Measurements from ENCODE around the gene RRAD. TPM values are rescaled to one million over a fixed set of nuclear protein-coding genes. Genes with fewer than 3 reads are reported as not detected.

The RRAD gene
- total and polyA plus RNA-seq, 4 donors, result 0.14 to 0.61 (median 0.54) TPM

DNA sequence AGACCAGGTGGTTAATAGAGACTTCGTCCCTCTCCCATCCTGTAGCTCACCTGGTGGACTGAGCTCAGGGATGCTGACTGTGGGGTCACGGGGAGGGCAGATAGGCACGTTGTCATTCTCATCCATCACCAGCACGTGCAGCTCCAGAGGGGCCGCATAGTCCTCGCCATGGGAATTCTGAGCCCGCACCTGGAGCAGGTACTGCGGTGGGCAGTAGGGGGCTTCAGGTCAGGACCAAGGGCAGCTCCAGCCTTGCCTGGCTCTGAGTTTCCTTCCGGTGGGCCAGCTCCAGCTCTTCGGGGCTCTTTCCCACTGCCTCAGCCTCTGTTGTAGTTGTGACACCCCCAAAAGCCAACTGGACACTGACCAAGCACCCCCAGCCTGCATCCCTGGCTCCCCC is 12.3 kb downstream of the RRAD start (continued):
- TF ChIP-seq, protein P1, sequence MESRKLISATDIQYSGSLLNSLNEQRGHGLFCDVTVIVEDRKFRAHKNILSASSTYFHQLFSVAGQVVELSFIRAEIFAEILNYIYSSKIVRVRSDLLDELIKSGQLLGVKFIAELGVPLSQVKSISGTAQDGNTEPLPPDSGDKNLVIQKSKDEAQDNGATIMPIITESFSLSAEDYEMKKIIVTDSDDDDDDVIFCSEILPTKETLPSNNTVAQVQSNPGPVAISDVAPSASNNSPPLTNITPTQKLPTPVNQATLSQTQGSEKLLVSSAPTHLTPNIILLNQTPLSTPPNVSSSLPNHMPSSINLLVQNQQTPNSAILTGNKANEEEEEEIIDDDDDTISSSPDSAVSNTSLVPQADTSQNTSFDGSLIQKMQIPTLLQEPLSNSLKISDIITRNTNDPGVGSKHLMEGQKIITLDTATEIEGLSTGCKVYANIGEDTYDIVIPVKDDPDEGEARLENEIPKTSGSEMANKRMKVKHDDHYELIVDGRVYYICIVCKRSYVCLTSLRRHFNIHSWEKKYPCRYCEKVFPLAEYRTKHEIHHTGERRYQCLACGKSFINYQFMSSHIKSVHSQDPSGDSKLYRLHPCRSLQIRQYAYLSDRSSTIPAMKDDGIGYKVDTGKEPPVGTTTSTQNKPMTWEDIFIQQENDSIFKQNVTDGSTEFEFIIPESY (IDR thresholded peaks at IDR 0.05), result no peak
- TF ChIP-seq HNF4A (conservative IDR thresholded peaks at IDR 0.05), result no peak
- TF ChIP-seq EGR1 (IDR thresholded peaks at IDR 0.05; ENCODE audit: low read depth in 2 of 2), result no peak

DNA sequence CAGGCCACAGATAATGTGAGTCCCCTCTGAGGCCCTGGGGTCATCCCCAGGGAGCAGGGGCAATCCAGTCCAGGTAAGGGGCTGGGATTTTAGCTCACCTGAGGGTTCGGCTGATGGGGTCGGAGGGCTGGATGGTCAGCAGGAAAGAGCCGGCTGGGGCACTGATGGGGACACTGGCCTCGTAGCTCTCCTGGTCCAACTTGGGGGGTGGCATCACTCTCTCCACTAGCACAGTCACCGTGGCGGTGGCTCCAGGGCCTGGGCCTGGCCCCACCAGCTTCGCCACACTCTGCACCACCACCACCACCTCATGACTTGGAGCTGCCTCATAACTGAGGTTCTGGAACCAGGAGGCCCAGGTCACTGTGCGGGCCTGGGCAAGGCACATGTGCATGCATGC is 13.5 kb downstream of the RRAD start:
- TF ChIP-seq, protein P2, sequence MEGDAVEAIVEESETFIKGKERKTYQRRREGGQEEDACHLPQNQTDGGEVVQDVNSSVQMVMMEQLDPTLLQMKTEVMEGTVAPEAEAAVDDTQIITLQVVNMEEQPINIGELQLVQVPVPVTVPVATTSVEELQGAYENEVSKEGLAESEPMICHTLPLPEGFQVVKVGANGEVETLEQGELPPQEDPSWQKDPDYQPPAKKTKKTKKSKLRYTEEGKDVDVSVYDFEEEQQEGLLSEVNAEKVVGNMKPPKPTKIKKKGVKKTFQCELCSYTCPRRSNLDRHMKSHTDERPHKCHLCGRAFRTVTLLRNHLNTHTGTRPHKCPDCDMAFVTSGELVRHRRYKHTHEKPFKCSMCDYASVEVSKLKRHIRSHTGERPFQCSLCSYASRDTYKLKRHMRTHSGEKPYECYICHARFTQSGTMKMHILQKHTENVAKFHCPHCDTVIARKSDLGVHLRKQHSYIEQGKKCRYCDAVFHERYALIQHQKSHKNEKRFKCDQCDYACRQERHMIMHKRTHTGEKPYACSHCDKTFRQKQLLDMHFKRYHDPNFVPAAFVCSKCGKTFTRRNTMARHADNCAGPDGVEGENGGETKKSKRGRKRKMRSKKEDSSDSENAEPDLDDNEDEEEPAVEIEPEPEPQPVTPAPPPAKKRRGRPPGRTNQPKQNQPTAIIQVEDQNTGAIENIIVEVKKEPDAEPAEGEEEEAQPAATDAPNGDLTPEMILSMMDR (IDR thresholded peaks at IDR 0.05; ENCODE audit: low read depth, low read length, missing input control), result no peak
- TF ChIP-seq HNF4A (conservative IDR thresholded peaks at IDR 0.05) (no peak), GABPA (IDR thresholded peaks at IDR 0.05 in 1 of 2, conservative IDR thresholded peaks at IDR 0.05 in 1 of 2) (no peak), NR2F2 (IDR thresholded peaks at IDR 0.05) (no peak), RXRA (IDR thresholded peaks at IDR 0.05) (no peak), FOXA1 (IDR thresholded peaks at IDR 0.05) (no peak), RAD21 (IDR thresholded peaks at IDR 0.05) (no peak), SP1 (IDR thresholded peaks at IDR 0.05) (no peak), FOXA2 (IDR thresholded peaks at IDR 0.05) (no peak), JUND (IDR thresholded peaks at IDR 0.05) (no peak)
- TF ChIP-seq, protein P3, sequence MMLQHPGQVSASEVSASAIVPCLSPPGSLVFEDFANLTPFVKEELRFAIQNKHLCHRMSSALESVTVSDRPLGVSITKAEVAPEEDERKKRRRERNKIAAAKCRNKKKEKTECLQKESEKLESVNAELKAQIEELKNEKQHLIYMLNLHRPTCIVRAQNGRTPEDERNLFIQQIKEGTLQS (IDR thresholded peaks at IDR 0.05), result no peak
- TF ChIP-seq, protein P4, sequence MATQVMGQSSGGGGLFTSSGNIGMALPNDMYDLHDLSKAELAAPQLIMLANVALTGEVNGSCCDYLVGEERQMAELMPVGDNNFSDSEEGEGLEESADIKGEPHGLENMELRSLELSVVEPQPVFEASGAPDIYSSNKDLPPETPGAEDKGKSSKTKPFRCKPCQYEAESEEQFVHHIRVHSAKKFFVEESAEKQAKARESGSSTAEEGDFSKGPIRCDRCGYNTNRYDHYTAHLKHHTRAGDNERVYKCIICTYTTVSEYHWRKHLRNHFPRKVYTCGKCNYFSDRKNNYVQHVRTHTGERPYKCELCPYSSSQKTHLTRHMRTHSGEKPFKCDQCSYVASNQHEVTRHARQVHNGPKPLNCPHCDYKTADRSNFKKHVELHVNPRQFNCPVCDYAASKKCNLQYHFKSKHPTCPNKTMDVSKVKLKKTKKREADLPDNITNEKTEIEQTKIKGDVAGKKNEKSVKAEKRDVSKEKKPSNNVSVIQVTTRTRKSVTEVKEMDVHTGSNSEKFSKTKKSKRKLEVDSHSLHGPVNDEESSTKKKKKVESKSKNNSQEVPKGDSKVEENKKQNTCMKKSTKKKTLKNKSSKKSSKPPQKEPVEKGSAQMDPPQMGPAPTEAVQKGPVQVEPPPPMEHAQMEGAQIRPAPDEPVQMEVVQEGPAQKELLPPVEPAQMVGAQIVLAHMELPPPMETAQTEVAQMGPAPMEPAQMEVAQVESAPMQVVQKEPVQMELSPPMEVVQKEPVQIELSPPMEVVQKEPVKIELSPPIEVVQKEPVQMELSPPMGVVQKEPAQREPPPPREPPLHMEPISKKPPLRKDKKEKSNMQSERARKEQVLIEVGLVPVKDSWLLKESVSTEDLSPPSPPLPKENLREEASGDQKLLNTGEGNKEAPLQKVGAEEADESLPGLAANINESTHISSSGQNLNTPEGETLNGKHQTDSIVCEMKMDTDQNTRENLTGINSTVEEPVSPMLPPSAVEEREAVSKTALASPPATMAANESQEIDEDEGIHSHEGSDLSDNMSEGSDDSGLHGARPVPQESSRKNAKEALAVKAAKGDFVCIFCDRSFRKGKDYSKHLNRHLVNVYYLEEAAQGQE (IDR thresholded peaks at IDR 0.05), result no peak
- TF ChIP-seq, protein P1 (IDR thresholded peaks at IDR 0.05), result no peak
- DNase-seq (ENCODE audit: low spot score), result no peak
- no peak overlapping the region for H3K4me3 ChIP-seq (ENCODE audit: low read depth in 1 of 3, low read length in 3 of 3)
- no peaks in the 10 kb centered on the region for H3K36me3 ChIP-seq (ENCODE audit: control insufficient read depth in 4 of 4, insufficient read depth in 3 of 4, low read depth in 1 of 4, low read length in 3 of 4)
- 95% methylated on average over 8 of the region's 8 CpGs for WGBS
- no peaks in the 10 kb centered on the region for H3K9me3 ChIP-seq (ENCODE audit: control insufficient read depth in 4 of 4, low read length in 3 of 4)
- no peaks in the 10 kb centered on the region for H3K4me1 ChIP-seq (ENCODE audit: control insufficient read depth in 4 of 4, insufficient read depth in 4 of 4, low read length in 3 of 4)
- H3K27me3 ChIP-seq (ENCODE audit: control insufficient read depth in 4 of 4, insufficient read depth in 4 of 4, low read length in 3 of 4), result no peaks in the 10 kb centered on the region
- no peak overlapping the region for H3K9ac ChIP-seq (ENCODE audit: low read depth in 1 of 2, low read length in 2 of 2)
- H3K27ac ChIP-seq (ENCODE audit: low read depth in 1 of 2, low read length in 2 of 2), result no peak overlapping the region

Data from liver (tissue), 9 donors.